ENCODE measurements around the gene LEPR.
"Not testable (repeated sequence)": the region's sequence is repeated elsewhere in the genome, so short reads cannot be mapped to it uniquely, and the experiment has no call there.

Gene LEPR

GRCh38 chr1:65444128-65444640 is 23.7 kb downstream of the LEPR start:
- Histone ChIP-seq H3K4me3 (ENCODE audit: insufficient read depth, low read length, poor library complexity, severe bottlenecking) (no peak overlapping the region), H4K20me1 (ENCODE audit: low read depth, low read length) (no peaks in the 10 kb centered on the region), H3K9me3 (ENCODE audit: insufficient read depth, low read length) (no peaks in the 10 kb centered on the region), H3K4me2 (ENCODE audit: low read depth, low read length, poor library complexity, severe bottlenecking) (no peak overlapping the region), H3K27ac (ENCODE audit: low read depth, low read length) (no peak overlapping the region), H3K36me3 (ENCODE audit: low read length) (no peaks in the 10 kb centered on the region), H3F3A (ENCODE audit: insufficient read depth) (no peaks in the 10 kb centered on the region), H3K9ac (ENCODE audit: low read length) (no peak overlapping the region), H3K79me2 (ENCODE audit: insufficient read depth, low read length) (no peaks in the 10 kb centered on the region), H3K27me3 (ENCODE audit: low read length) (no peaks in the 10 kb centered on the region), H3K9me2 (replicated peaks; ENCODE audit: insufficient read depth, low read length) (no peaks in the 10 kb centered on the region), H2AFZ (ENCODE audit: low read depth, low read length, severe bottlenecking) (no peak overlapping the region)
- TF ChIP-seq, protein P1, sequence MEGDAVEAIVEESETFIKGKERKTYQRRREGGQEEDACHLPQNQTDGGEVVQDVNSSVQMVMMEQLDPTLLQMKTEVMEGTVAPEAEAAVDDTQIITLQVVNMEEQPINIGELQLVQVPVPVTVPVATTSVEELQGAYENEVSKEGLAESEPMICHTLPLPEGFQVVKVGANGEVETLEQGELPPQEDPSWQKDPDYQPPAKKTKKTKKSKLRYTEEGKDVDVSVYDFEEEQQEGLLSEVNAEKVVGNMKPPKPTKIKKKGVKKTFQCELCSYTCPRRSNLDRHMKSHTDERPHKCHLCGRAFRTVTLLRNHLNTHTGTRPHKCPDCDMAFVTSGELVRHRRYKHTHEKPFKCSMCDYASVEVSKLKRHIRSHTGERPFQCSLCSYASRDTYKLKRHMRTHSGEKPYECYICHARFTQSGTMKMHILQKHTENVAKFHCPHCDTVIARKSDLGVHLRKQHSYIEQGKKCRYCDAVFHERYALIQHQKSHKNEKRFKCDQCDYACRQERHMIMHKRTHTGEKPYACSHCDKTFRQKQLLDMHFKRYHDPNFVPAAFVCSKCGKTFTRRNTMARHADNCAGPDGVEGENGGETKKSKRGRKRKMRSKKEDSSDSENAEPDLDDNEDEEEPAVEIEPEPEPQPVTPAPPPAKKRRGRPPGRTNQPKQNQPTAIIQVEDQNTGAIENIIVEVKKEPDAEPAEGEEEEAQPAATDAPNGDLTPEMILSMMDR (IDR thresholded peaks at IDR 0.05; ENCODE audit: insufficient read depth, low read length, poor library complexity, severe bottlenecking) = no peak
- TF ChIP-seq EZH2phosphoT487 (conservative IDR thresholded peaks at IDR 0.05; ENCODE audit: low read length) = no peak

- H3K9ac ChIP-seq (ENCODE audit: low read length) = no peak overlapping the region
- no peaks in the 10 kb centered on the region for H3K9me3 ChIP-seq (ENCODE audit: insufficient read depth, low read length)
- H3K4me2 ChIP-seq (ENCODE audit: low read depth, low read length, poor library complexity, severe bottlenecking) = no peak overlapping the region
- no peak overlapping the region for H2AFZ ChIP-seq (ENCODE audit: low read depth, low read length, severe bottlenecking)
- no peaks in the 10 kb centered on the region for H3K27me3 ChIP-seq (ENCODE audit: low read length)
- TF ChIP-seq, protein P1 (IDR thresholded peaks at IDR 0.05; ENCODE audit: insufficient read depth, low read length, poor library complexity, severe bottlenecking) = no peak
- no peak for TF ChIP-seq EZH2phosphoT487 (conservative IDR thresholded peaks at IDR 0.05; ENCODE audit: low read length)
- no peaks in the 10 kb centered on the region for H3F3A ChIP-seq (ENCODE audit: insufficient read depth)
- H4K20me1 ChIP-seq (ENCODE audit: low read depth, low read length) = no peaks in the 10 kb centered on the region
- H3K79me2 ChIP-seq (ENCODE audit: insufficient read depth, low read length) = no peaks in the 10 kb centered on the region
- no peaks in the 10 kb centered on the region for H3K36me3 ChIP-seq (ENCODE audit: low read length)
- H3K4me3 ChIP-seq (ENCODE audit: insufficient read depth, low read length, poor library complexity, severe bottlenecking) = no peak overlapping the region
- no peaks in the 10 kb centered on the region for H3K9me2 ChIP-seq (replicated peaks; ENCODE audit: insufficient read depth, low read length)
- H3K27ac ChIP-seq (ENCODE audit: low read depth, low read length) = no peak overlapping the region
These were observed 25.4 kb downstream of the LEPR start for GRCh38 chr1:65445837-65446236.

- Histone ChIP-seq H4K20me1 (ENCODE audit: low read depth, low read length) (no peaks in the 10 kb centered on the region), H3K27me3 (ENCODE audit: low read length) (no peaks in the 10 kb centered on the region), H3K9me3 (ENCODE audit: insufficient read depth, low read length) (no peaks in the 10 kb centered on the region), H3K79me2 (ENCODE audit: insufficient read depth, low read length) (no peaks in the 10 kb centered on the region), H3K9me2 (replicated peaks; ENCODE audit: insufficient read depth, low read length) (no peaks in the 10 kb centered on the region), H3F3A (ENCODE audit: insufficient read depth) (no peaks in the 10 kb centered on the region), H3K4me3 (ENCODE audit: insufficient read depth, low read length, poor library complexity, severe bottlenecking) (no peak overlapping the region), H2AFZ (ENCODE audit: low read depth, low read length, severe bottlenecking) (no peak overlapping the region), H3K36me3 (ENCODE audit: low read length) (no peaks in the 10 kb centered on the region), H3K27ac (ENCODE audit: low read depth, low read length) (no peak overlapping the region), H3K4me2 (ENCODE audit: low read depth, low read length, poor library complexity, severe bottlenecking) (no peak overlapping the region), H3K9ac (ENCODE audit: low read length) (no peak overlapping the region)
- TF ChIP-seq EZH2phosphoT487 (conservative IDR thresholded peaks at IDR 0.05; ENCODE audit: low read length) = no peak
- TF ChIP-seq, protein P1 (IDR thresholded peaks at IDR 0.05; ENCODE audit: insufficient read depth, low read length, poor library complexity, severe bottlenecking) = no peak
These were observed 28.9 kb downstream of the LEPR start for GRCh38 chr1:65449214-65449823.

DNA sequence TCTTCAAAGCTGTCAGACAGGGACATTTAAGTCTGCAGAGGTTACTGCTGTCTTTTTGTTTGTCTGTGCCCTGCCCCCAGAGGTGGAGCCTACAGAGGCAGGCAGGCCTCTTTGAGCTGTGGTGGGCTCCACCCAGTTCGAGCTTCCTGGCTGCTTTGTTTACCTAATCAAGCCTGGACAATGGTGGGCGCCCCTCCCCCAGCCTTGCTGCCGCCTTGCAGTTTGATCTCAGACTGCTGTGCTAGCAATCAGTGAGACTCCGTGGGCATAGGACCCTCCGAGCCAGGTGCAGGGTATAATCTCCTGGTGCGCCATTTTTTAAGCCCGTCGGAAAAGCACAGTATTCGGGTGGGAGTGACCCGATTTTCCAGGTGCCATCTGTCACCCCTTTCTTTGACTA is 35.2 kb downstream of the LEPR start:
- not testable (repeated sequence) for H3K27me3 ChIP-seq (ENCODE audit: low read length); H3K4me2 ChIP-seq (ENCODE audit: low read depth, low read length, poor library complexity, severe bottlenecking); H3K27ac ChIP-seq (ENCODE audit: low read depth, low read length); H3K36me3 ChIP-seq (ENCODE audit: low read length); H3K4me3 ChIP-seq (ENCODE audit: insufficient read depth, low read length, poor library complexity, severe bottlenecking); H4K20me1 ChIP-seq (ENCODE audit: low read depth, low read length); H3K79me2 ChIP-seq (ENCODE audit: insufficient read depth, low read length); H3K9me2 ChIP-seq (replicated peaks; ENCODE audit: insufficient read depth, low read length); H2AFZ ChIP-seq (ENCODE audit: low read depth, low read length, severe bottlenecking); H3F3A ChIP-seq (ENCODE audit: insufficient read depth); H3K9ac ChIP-seq (ENCODE audit: low read length); H3K9me3 ChIP-seq (ENCODE audit: insufficient read depth, low read length)
